IMR-90 (cell line): ENCODE results near the gene H2BK1. TPM values are rescaled to one million over a fixed set of nuclear protein-coding genes. Genes with fewer than 3 reads are reported as not detected.

Experiments
- ATAC-seq: fragments of 200-7000 bp; cut with Tn5 transposase; 2 replicates; pipeline ENCODE4 v1.9.1; 2020; ENCODE audit warnings: low read depth, mild to moderate bottlenecking, moderate library complexity
- BruUV-seq: library from RNA; stranded (reverse); fragments of 400-500 nt; replicated peaks from 2 replicates; lab custom pipeline; 2021; lab: Mats Ljungman, UMichigan
- CTCF ChIA-PET: fragments of 300-600 bp; formaldehyde crosslinking; extraction: SDS; loops from one replicate; lab custom pipeline; 2021; ENCODE audit warnings: antibody characterized with exemption; lab: Yijun Ruan, JAX
- POLR2A ChIA-PET: fragments of 300-600 bp; sonication (Branson Sonifier 250); formaldehyde crosslinking; loops from one replicate; lab custom pipeline; 2022; ENCODE audit warnings: antibody characterized with exemption; ENCODE audit not compliant: unreplicated experiment; lab: Charles Lee
- DNase-seq: peaks from one replicate; pipeline ENCODE4 v3.0.0; 2013
- H2AFZ ChIP-seq: replicated peaks from 2 replicates; pipeline ENCODE3; 2013; ENCODE audit warnings: low read length, mild to moderate bottlenecking; ENCODE audit not compliant: poor library complexity
- H2AK5ac ChIP-seq: 2 replicates; pipeline ENCODE4 v1.6.1; 2013; ENCODE audit warnings: low read depth, low read length, inconsistent platforms
- H2AK9ac ChIP-seq: replicated peaks from 2 replicates; pipeline ENCODE3; 2013; ENCODE audit warnings: mild to moderate bottlenecking, low read depth, low read length, moderate library complexity; ENCODE audit not compliant: poor library complexity
- H2BK120ac ChIP-seq: 2 replicates; pipeline ENCODE4 v1.6.1; 2013; ENCODE audit warnings: low read depth, low read length, inconsistent platforms
- H2BK15ac ChIP-seq: 3 replicates; pipeline ENCODE4 v1.6.1; 2013; ENCODE audit warnings: low read depth, low read length, inconsistent platforms
- H2BK20ac ChIP-seq: 2 replicates; pipeline ENCODE4 v1.6.1; 2013; ENCODE audit warnings: low read depth, mild to moderate bottlenecking, inconsistent platforms, low read length, moderate library complexity
- H2BK5ac ChIP-seq: 2 replicates; pipeline ENCODE4 v1.6.1; 2013; ENCODE audit warnings: mild to moderate bottlenecking, low read depth, low read length, inconsistent platforms; ENCODE audit not compliant: poor library complexity, severe bottlenecking
- H3K14ac ChIP-seq: replicated peaks from 2 replicates; pipeline ENCODE4 v1.6.1; 2013; ENCODE audit warnings: low read depth, low read length, inconsistent platforms
- H3K18ac ChIP-seq: 2 replicates; pipeline ENCODE4 v1.6.1; 2013; ENCODE audit warnings: low read depth, low read length, control low read depth
- H3K23ac ChIP-seq: 2 replicates; pipeline ENCODE4 v1.6.1; 2013; ENCODE audit warnings: low read depth, low read length, inconsistent platforms
- H3K27ac ChIP-seq: 2 replicates; pipeline ENCODE4 v1.5.1; 2013; ENCODE audit warnings: mild to moderate bottlenecking, control low read depth, low read length; ENCODE audit not compliant: insufficient read depth
- H3K27me3 ChIP-seq: 2 replicates; pipeline ENCODE4 v1.6.1; 2013; ENCODE audit warnings: low read length; ENCODE audit not compliant: control insufficient read depth, insufficient read depth
- H3K36me3 ChIP-seq: 2 replicates; pipeline ENCODE4 v1.6.1; 2013; ENCODE audit warnings: low read length, mixed read lengths; ENCODE audit not compliant: control insufficient read depth, insufficient read depth
- H3K4ac ChIP-seq: 2 replicates; pipeline ENCODE4 v1.6.1; 2013; ENCODE audit warnings: low read depth, low read length, inconsistent platforms
- H3K4me1 ChIP-seq: 2 replicates; pipeline ENCODE4 v1.6.1; 2013; ENCODE audit warnings: low read length, mixed read lengths; ENCODE audit not compliant: control insufficient read depth, insufficient read depth
- H3K4me2 ChIP-seq: 2 replicates; pipeline ENCODE4 v1.6.1; 2013; ENCODE audit warnings: low read depth, mild to moderate bottlenecking, control low read depth, low read length, moderate library complexity
- H3K4me3 ChIP-seq: 2 replicates; pipeline ENCODE4 v1.5.1; 2013; ENCODE audit warnings: low read depth, mild to moderate bottlenecking, control low read depth, low read length, moderate library complexity; ENCODE audit not compliant: insufficient read depth
- H3K56ac ChIP-seq: 2 replicates; pipeline ENCODE4 v1.6.1; 2013; ENCODE audit warnings: low read length, inconsistent platforms; ENCODE audit not compliant: insufficient read depth; ENCODE audit errors: extremely low read depth
- H3K79me1 ChIP-seq, 2 experiments: 2 replicates each; pipeline ENCODE4 v1.6.1; 2013; ENCODE audit warnings: low read length in 2 of 2, inconsistent platforms in 1 of 2, low read depth in 1 of 2
- H3K9ac ChIP-seq: 2 replicates; pipeline ENCODE4 v1.6.1; 2013; ENCODE audit warnings: low read depth, low read length, control low read depth
- H3K9me1 ChIP-seq: 2 replicates; pipeline ENCODE4 v1.6.1; 2013; ENCODE audit warnings: low read length, inconsistent platforms; ENCODE audit not compliant: insufficient read depth
- H3K9me3 ChIP-seq: 2 replicates; pipeline ENCODE4 v1.6.1; 2013; ENCODE audit warnings: low read length; ENCODE audit not compliant: control insufficient read depth, insufficient read depth
- H4K20me1 ChIP-seq: 2 replicates; pipeline ENCODE4 v1.6.1; 2013; ENCODE audit warnings: low read length, inconsistent platforms; ENCODE audit not compliant: insufficient read depth
- H4K5ac ChIP-seq: 2 replicates; pipeline ENCODE4 v1.6.1; 2013; ENCODE audit warnings: mild to moderate bottlenecking, low read depth, low read length, control low read depth
- H4K8ac ChIP-seq, 2 experiments: 2 replicates each; pipeline ENCODE4 v1.6.1; 2013; ENCODE audit warnings: low read depth in 2 of 2, low read length in 2 of 2, control low read depth in 1 of 2, inconsistent platforms in 1 of 2
- H4K91ac ChIP-seq: 2 replicates; pipeline ENCODE4 v1.6.1; 2013; ENCODE audit warnings: low read depth, low read length, inconsistent platforms; ENCODE audit not compliant: insufficient read depth
- BHLHE40 ChIP-seq: fragments of 150-350 bp; IDR thresholded peaks from 2 replicates; pipeline ENCODE4 v1.6.1; 2016; ENCODE audit warnings: mild to moderate bottlenecking, low read depth, low read length
- WGBS, 2 experiments: methylation state at CpG; one replicate each; pipeline versions ENCODE4 v1.1.5 to v1.1.7; 2013; ENCODE audit warnings: missing lambda C conversion rate in 2 of 2; ENCODE audit not compliant: insufficient read length in 1 of 2; ENCODE audit errors: extremely low coverage in 2 of 2; 5-methylcytosine and 5-hydroxymethylcytosine counted together
- dilution Hi-C: fragments of 300-500 bp; cut with HindIII; formaldehyde crosslinking; loops from one replicate; pipeline ENCODE4 v1.14.3; 2018; ENCODE audit warnings: low sequenced_read_pairs; ENCODE audit not compliant: unreplicated experiment
- in situ Hi-C: fragments of 300-500 bp; cut with MboI; formaldehyde crosslinking; loops from 3 replicates; pipeline ENCODE4 v1.14.3; 2019; ENCODE audit warnings: low sequenced_read_pairs, inconsistent platforms, mixed read lengths
- intact Hi-C: fragments of 100-400 bp; cut with micrococcal nuclease; formaldehyde crosslinking; loops from 2 replicates; pipeline ENCODE4 v1.10.0; 2022
- polyA plus RNA-seq, 3 experiments: library from polyadenylated mRNA; depleted of rRNA; stranded (reverse); fragments of >200 nt; gene quantifications; 2 replicates each; pipeline ENCODE4 v1.2.3, GENCODE V29; 2012; ENCODE audit warnings: low replicate concordance in 1 of 3
- total RNA-seq: library from RNA; depleted of rRNA; stranded (reverse); fragments of >200 nt; gene quantifications from 2 replicates; pipeline ENCODE4 v1.2.3, GENCODE V29; 2012

H2BK1 gene
- total and polyA plus RNA-seq, 2 of the 4 experiments (the other 2 are of a cell fraction), result not detected

- Histone ChIP-seq H3K27ac (no peak overlapping the region; the same call in 1 of the 2 replicates), H3K4ac (0 out of 2 replicates have a peak overlapping the region, but pooled peaks have one; percentile 37), H2AK9ac (peak overlapping the region; percentile 1), H3K79me1 (peaks cover 0 to 60% of the 10 kb centered on the region in 2 experiments; a peak in 3 of 4 replicates), H3K27me3 (no peaks in the 10 kb centered on the region), H3K9ac (peak overlapping the region; percentile 85; the same call in 1 of the 2 replicates), H3K4me1 (peaks cover 12% of the 10 kb centered on the region), H2AFZ (no peak overlapping the region), H3K18ac (no peak overlapping the region), H4K20me1 (peaks cover 60% of the 10 kb centered on the region), H4K91ac (no peak overlapping the region), H3K23ac (peak overlapping the region; percentile 33), H3K14ac (peak overlapping the region; percentile 50), H2BK120ac (no peak overlapping the region), H2BK15ac (no peak overlapping the region), H3K9me1 (0 out of 2 replicates have a peak, but pooled peaks cover 4% of the 10 kb centered on the region), H3K4me3 (peak overlapping the region; percentile 76), H3K56ac (peak overlapping the region; percentile 89; the same call in 1 of the 2 replicates), H4K5ac (no peak overlapping the region), H3K36me3 (peaks cover 41% of the 10 kb centered on the region), H2BK20ac (no peak overlapping the region), H3K9me3 (no peaks in the 10 kb centered on the region), H3K4me2 (peak overlapping the region; percentile 69), H2AK5ac (peak overlapping the region; percentile 91; the same call in 1 of the 2 replicates), H2BK5ac (peak overlapping the region; percentile 51), H4K8ac (no peak overlapping the region)
- intact Hi-C loops, result no loop called here
- ChIA-PET POLR2A (no interaction called here), CTCF (interaction anchor here (1.5 kb wide), 1 partner anchor 10 kb away, joined by 5 read pairs; no protein-coding TSS in a partner anchor)
- DNase-seq (no peak), ATAC-seq (no peak)
- dilution Hi-C loops, result no loop called here
- 90% methylated on average over 4 of the region's 9 CpGs; no CpG with 5 or more reads in 1 of the 2 experiments for WGBS, 2 experiments
- BruUV-seq, result no TSS peak
- no peak for TF ChIP-seq BHLHE40
- in situ Hi-C loops, result no loop called here
Measured at GRCh38 chr7:151233804-151234203, 23.5 kb upstream of the H2BK1 start.
